ENCODE measurements around the gene C3orf18. TPM values are rescaled to one million over a fixed set of nuclear protein-coding genes. Genes with fewer than 3 reads are reported as not detected.
A peak's percentile ranks its signal among the peaks of the same experiment; 100 is the strongest.

The C3orf18 gene
- total and polyA plus RNA-seq, 9 of the 15 experiments (the other 6 are each of a cell fraction or from before 2014, with no cell fraction given): 0.01 to 2.3 (median 0.94) TPM

DNA sequence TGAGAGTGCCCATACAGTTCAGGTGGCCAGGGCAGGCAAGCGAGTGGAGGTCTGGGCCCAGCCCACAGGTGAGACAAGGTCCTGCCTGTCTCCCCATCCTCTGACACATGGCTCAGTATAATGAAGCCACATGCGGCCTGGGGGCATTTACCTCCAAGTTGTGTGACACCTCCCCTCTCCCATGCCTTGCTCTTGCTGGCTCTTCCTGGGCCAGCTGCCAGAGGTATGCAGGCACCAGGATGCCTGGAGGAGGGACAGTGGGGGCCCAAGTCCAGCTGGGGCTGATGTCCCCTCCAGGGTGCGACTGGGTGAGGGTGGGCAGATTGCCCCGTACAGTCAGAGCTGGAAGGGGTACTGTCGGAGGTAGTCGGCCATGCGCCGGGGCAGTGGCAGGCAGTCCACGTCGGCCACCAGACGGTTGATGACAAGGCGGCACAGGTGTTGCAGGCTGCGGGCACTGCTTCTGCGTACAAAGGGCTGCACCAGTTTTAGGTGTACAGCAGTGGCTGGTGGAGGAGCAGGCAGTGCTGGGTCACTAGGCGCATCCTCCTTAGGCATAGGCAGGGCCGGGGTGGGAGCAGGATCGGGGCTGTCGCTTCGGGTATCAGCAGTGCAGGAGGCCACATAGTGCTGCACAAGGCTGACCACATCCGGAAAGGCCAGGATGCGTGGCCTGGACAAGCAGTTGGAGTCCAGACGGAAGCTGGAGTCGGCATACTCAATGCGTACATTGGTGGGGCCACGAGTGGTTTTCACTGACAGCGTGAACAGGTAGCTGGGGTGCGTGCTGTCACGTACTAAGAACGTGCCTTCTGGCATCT, 39.9 kb upstream of the C3orf18 start (continued):
- TF ChIP-seq, protein P1, sequence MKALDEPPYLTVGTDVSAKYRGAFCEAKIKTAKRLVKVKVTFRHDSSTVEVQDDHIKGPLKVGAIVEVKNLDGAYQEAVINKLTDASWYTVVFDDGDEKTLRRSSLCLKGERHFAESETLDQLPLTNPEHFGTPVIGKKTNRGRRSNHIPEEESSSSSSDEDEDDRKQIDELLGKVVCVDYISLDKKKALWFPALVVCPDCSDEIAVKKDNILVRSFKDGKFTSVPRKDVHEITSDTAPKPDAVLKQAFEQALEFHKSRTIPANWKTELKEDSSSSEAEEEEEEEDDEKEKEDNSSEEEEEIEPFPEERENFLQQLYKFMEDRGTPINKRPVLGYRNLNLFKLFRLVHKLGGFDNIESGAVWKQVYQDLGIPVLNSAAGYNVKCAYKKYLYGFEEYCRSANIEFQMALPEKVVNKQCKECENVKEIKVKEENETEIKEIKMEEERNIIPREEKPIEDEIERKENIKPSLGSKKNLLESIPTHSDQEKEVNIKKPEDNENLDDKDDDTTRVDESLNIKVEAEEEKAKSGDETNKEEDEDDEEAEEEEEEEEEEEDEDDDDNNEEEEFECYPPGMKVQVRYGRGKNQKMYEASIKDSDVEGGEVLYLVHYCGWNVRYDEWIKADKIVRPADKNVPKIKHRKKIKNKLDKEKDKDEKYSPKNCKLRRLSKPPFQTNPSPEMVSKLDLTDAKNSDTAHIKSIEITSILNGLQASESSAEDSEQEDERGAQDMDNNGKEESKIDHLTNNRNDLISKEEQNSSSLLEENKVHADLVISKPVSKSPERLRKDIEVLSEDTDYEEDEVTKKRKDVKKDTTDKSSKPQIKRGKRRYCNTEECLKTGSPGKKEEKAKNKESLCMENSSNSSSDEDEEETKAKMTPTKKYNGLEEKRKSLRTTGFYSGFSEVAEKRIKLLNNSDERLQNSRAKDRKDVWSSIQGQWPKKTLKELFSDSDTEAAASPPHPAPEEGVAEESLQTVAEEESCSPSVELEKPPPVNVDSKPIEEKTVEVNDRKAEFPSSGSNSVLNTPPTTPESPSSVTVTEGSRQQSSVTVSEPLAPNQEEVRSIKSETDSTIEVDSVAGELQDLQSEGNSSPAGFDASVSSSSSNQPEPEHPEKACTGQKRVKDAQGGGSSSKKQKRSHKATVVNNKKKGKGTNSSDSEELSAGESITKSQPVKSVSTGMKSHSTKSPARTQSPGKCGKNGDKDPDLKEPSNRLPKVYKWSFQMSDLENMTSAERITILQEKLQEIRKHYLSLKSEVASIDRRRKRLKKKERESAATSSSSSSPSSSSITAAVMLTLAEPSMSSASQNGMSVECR (CRISPR knock-in tag; IDR thresholded peaks at IDR 0.05): peak; percentile 58
- TF ChIP-seq, protein P2, sequence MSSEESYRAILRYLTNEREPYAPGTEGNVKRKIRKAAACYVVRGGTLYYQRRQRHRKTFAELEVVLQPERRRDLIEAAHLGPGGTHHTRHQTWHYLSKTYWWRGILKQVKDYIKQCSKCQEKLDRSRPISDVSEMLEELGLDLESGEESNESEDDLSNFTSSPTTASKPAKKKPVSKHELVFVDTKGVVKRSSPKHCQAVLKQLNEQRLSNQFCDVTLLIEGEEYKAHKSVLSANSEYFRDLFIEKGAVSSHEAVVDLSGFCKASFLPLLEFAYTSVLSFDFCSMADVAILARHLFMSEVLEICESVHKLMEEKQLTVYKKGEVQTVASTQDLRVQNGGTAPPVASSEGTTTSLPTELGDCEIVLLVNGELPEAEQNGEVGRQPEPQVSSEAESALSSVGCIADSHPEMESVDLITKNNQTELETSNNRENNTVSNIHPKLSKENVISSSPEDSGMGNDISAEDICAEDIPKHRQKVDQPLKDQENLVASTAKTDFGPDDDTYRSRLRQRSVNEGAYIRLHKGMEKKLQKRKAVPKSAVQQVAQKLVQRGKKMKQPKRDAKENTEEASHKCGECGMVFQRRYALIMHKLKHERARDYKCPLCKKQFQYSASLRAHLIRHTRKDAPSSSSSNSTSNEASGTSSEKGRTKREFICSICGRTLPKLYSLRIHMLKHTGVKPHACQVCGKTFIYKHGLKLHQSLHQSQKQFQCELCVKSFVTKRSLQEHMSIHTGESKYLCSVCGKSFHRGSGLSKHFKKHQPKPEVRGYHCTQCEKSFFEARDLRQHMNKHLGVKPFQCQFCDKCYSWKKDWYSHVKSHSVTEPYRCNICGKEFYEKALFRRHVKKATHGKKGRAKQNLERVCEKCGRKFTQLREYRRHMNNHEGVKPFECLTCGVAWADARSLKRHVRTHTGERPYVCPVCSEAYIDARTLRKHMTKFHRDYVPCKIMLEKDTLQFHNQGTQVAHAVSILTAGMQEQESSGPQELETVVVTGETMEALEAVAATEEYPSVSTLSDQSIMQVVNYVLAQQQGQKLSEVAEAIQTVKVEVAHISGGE (CRISPR knock-in tag; IDR thresholded peaks at IDR 0.05): peak in 2 of 3 experiments; percentile 74 to 84; a peak in 4 of 6 replicates
- TF ChIP-seq, protein P3, sequence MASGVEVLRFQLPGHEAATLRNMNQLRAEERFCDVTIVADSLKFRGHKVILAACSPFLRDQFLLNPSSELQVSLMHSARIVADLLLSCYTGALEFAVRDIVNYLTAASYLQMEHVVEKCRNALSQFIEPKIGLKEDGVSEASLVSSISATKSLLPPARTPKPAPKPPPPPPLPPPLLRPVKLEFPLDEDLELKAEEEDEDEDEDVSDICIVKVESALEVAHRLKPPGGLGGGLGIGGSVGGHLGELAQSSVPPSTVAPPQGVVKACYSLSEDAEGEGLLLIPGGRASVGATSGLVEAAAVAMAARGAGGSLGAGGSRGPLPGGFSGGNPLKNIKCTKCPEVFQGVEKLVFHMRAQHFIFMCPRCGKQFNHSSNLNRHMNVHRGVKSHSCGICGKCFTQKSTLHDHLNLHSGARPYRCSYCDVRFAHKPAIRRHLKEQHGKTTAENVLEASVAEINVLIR (CRISPR knock-in tag; IDR thresholded peaks at IDR 0.05): no peak
- TF ChIP-seq, protein P4, sequence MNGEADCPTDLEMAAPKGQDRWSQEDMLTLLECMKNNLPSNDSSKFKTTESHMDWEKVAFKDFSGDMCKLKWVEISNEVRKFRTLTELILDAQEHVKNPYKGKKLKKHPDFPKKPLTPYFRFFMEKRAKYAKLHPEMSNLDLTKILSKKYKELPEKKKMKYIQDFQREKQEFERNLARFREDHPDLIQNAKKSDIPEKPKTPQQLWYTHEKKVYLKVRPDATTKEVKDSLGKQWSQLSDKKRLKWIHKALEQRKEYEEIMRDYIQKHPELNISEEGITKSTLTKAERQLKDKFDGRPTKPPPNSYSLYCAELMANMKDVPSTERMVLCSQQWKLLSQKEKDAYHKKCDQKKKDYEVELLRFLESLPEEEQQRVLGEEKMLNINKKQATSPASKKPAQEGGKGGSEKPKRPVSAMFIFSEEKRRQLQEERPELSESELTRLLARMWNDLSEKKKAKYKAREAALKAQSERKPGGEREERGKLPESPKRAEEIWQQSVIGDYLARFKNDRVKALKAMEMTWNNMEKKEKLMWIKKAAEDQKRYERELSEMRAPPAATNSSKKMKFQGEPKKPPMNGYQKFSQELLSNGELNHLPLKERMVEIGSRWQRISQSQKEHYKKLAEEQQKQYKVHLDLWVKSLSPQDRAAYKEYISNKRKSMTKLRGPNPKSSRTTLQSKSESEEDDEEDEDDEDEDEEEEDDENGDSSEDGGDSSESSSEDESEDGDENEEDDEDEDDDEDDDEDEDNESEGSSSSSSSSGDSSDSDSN (IDR thresholded peaks at IDR 0.05; ENCODE audit: borderline replicate concordance in 1 of 2, low read depth in 2 of 2, low read length in 2 of 2): peak in 1 of 2 experiments; percentile 53; a peak in 1 of 4 replicates
- TF ChIP-seq ETV5 (CRISPR knock-in tag; IDR thresholded peaks at IDR 0.05; ENCODE audit: low read depth): 0 out of 2 replicates have a peak, but pooled peaks have one; percentile 48
- TF ChIP-seq POLR2G (IDR thresholded peaks at IDR 0.05; ENCODE audit: low read depth, low read length): peak; percentile 69
- no peak for TF ChIP-seq ATF1 (CRISPR knock-in tag; IDR thresholded peaks at IDR 0.05)
- TF ChIP-seq ATF1 (tag; IDR thresholded peaks at IDR 0.05): 0 out of 2 replicates have a peak, but pooled peaks have one; percentile 26
- 0 out of 2 replicates have a peak, but pooled peaks have one; percentile 19 for TF ChIP-seq EP400 (IDR thresholded peaks at IDR 0.05)
- peak; percentile 84 for TF ChIP-seq GABPB1 (CRISPR knock-in tag; IDR thresholded peaks at IDR 0.05)
- 0 out of 4 replicates have a peak, but pooled peaks of 1 of the 2 experiments have one; percentile 17 for TF ChIP-seq NRF1 (conservative IDR thresholded peaks at IDR 0.05 in 1 of 2, IDR thresholded peaks at IDR 0.05 in 1 of 2)
